Central memory CD4-positive, alpha-beta T cell (primary cell): ENCODE data around the gene CUX1.
"Not testable (repeated sequence)": the region's sequence is repeated elsewhere in the genome, so short reads cannot be mapped to it uniquely, and the experiment has no call there.

Experiments
- DNase-seq: peaks from one replicate; pipeline ENCODE4 v3.0.0; 2022

Gene CUX1

GRCh38 chr7:101824440-101824839 is 7.0 kb downstream of the CUX1 start:
- no peak for DNase-seq

DNA sequence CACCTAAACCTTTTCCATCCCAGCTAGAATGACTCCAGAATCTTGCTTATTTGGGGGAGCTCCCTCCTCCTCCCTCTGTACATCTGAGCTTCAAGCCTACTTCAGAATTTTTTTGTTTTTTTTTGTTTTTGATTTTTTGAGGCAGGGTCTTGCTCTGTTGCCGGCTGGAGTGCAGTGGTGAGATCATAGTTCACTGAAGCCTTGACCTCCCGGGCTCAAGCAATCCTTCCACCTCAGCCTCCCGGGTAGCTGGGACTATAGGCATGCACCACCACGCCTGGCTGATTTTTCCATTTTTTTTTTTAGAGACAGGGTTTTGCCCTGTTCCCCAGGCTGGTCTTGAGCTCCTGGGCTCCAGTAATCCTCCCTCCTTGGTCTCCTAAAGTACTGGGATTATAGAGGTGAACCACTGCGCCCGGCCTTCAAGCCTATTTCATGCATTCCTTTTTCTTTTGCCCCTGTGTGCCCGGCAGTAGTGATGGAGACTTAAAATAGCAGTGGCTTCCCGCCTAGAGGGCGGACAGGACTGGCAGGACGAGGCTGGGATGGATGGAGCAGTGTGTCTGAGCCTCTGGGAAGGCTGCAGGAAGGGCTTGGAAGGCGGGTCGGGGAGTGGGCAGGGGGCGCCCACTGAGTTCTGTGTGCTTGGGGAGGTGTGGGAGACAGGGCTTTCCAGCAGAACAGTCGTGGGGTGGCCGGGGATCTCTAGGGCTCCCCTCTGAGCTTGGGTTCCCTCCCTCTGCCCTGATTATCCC is 8.8 kb downstream of the CUX1 start:
- no peak for DNase-seq

- no peak for DNase-seq
Observed at GRCh38 chr7:101828301-101829020, 11.0 kb downstream of the CUX1 start.

DNA sequence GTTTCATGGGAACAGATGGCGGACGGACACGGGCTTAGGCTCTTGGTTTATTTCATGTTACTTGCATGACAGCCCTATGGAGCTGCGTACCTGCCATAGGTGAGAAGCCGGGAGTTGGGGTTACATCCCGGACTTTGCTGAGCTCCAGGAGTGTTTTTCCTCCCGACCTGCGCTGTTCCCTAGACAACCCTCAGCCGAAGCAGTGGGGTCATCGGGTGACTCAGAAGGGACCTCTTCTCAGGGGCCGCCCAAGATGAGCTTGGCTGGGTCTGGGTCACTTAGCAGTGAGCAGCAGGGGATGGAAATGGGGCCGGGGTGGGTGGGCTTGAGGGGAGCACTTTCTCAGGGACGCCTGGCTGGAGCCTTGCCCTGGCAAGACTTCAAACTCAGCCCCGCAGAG is 11.9 kb downstream of the CUX1 start:
- no peak for DNase-seq

DNA sequence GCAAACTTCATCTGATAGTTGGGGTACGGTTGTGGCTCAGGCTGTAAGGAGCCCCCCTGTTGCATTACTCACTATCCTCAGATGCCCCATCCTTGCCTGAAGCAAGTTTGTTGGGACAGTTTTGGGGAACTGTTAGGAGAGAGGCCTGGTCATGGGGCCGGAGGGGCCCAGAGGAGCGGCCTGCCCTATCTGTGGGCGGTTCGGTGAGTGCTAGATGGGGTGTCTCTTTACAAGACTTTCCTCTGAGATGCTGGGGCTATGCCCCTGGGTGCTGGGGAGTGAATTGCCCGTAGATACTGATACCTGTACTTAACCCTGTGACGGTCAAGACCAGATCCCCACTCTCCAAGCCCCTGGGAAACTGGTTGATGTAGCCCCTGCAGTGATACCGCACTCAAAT is 12.4 kb downstream of the CUX1 start:
- DNase-seq = no peak

GRCh38 chr7:101831396-101831795 is 14.0 kb downstream of the CUX1 start:
- DNase-seq = not testable (repeated sequence)

- DNase-seq = no peak
Observed at GRCh38 chr7:101832205-101832631, 14.8 kb downstream of the CUX1 start.

- no peak for DNase-seq
Observed at GRCh38 chr7:101832685-101833375, 15.4 kb downstream of the CUX1 start.

- DNase-seq = no peak
Observed at GRCh38 chr7:101833799-101834198, 16.4 kb downstream of the CUX1 start.

- no peak for DNase-seq
Observed at GRCh38 chr7:101835136-101835535, 17.7 kb downstream of the CUX1 start.

- DNase-seq = not testable (repeated sequence)
Observed at GRCh38 chr7:101837433-101837832, 20.0 kb downstream of the CUX1 start.

GRCh38 chr7:101838837-101839483 is 21.5 kb downstream of the CUX1 start:
- no peak for DNase-seq

- DNase-seq = no peak
Observed at GRCh38 chr7:101841328-101841727, 23.9 kb downstream of the CUX1 start.

- no peak for DNase-seq
Observed at GRCh38 chr7:101843293-101844271, 26.2 kb downstream of the CUX1 start.

DNA sequence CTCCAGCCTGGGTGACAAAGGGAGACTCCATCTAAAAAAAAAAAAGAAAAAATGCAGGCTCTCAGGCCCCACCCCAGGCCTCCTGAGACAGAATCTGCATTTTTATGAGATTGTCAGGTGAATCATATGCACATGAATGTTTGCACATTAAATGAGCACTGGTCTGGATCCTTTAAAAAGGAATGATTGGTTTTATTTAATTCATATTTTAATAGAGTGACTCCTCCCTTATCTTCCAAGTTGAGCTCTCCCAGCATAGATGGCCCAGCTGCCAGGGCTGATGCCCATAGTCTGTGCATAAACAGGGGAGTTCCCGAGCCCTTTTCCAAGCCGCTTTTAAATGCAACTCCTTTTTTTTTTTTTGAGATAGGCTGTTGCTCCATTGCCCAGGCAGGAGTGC is 28.5 kb downstream of the CUX1 start:
- no peak for DNase-seq

DNA sequence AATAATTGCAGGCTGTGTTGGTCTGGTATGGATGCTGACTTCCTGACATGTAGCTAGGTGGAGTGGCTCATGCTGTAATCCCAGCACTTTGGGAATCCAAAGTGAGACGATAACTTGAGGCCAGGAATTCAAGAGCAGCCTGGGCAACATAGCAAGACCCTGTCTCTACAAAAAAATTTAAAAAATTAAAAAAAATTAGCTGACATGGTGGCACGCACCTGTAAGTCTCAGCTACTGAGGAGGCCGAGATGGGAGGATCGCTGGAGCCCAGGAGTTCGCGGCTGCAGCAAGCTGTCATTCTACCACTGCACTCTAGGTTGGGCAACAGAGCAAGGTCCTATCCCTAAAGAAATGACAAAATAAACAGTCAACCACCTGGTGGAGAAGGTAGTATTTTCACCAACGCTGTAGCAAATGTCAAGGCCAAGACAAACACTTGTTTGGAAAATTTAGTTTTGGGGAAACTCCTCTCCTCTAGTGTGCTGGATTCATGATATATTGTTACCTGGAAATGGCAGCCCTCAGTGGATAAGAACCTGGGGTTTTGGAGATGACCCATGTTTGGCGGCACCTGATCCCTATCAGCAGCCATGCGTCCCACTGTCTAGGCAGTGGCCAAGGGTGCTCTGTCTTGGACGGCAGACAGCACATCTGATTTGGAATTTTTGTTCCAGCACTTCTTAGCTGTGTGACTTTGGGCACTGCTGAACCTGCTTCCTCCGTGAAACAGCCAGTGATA is 29.5 kb downstream of the CUX1 start:
- DNase-seq = no peak

DNA sequence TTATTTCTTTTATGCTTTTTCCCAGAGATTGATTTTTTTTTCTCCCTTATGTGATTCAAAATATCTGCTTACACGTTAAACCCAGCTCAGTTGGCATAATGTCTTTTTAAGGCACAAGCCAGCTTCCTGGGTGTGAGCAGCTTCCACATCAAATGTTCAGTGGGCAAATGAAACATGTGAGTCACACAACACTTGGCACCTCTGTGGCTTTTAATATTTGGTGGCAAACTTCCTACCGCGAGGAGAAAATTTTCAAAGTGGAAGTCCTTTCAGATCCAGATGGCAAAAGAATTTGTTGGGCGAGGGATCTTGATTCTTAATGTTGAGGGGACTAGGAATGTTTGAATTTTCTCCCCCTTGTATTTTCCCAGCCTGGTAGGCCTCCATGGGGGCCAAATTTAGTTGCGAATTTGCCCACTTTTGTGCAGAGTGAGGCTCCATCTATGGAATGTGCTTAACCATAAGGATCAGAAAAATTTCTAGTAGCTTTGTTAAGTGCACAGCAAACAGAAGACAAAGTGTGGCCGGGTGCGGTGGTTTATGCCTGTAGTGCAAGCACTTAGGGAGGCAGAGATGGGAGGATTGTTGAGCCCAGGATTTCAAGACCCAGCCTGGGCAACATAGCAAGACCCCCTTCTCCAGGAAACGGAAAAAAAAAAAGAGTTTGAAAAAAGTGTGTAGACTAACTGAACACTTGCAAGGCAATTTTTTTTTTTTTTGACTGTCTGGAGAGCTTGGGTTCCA is 31.0 kb downstream of the CUX1 start:
- no peak for DNase-seq

DNA sequence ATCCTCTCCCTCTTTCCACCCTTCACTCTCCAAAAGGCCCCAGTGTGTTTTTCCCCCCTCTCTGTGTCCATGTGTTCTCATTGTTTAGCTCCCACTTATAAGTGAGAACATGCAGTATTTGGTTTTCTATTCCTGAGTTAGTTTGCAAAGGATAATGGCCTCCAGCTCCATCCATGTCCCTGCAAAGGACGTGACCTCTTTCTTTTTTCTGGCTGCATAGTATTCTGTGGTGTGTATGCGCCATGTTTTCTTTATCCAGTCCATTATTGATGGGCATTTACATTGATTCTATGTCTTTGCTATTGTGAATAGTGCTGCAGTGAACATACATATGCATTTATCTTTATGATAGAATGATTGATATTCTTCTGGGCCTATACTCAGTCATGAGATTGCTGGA is 31.9 kb downstream of the CUX1 start:
- DNase-seq = not testable (repeated sequence)

GRCh38 chr7:101852364-101852763 is 34.9 kb downstream of the CUX1 start:
- DNase-seq = not testable (repeated sequence)

GRCh38 chr7:101853684-101854083 is 36.3 kb downstream of the CUX1 start:
- no peak for DNase-seq
